NCI-H748 treated with DMSO at 0.1 percent for 48 hours (cell line): ENCODE data around the gene FHOD1.
A peak's percentile ranks its signal among the peaks of the same experiment; 100 is the strongest.

Experiments
- DNase-seq: peaks from one replicate; lab custom pipeline; 2025; lab: John Stamatoyannopoulos, UW

FHOD1 gene

DNA sequence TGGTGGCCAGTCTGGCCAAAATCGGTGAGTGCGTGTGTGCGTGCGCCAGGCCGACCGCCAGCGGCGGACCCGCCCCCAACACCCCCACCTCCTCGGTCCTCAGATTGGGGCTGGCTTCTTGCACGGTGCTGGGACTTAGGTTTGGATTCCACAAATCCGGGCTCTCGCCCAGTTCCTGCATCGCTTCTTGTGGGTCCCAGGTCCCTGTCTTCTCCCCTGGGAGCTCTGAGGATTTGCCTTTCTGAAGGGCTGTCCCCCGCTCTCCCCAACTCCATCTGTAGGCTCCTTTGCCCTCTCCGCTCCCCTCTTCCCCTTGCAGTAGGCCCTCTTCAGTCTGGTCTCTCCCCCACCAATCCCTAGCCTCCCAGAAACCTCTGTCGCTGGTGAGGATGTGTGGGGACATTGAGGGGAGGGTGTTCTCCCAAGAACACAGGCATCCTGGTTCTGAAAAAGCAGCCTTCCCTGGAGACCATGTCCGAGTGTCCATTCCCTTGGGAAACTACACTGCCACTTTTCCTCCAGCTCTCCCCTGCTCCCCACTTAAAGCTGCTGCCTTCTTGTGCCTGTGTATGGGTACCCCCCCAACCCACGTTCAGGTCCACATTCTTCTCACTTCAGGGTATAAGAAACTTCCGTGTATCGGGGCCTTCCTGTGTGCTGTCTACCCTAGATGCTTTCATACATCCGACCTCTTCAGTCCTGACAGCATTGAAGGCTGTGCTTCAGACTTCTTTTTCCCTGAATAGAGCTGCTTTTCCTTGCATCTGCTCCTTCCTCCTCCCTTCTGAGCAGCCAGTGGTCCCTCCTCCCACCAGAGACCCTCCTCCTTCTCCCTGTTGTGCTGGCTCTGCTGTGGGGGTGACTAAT lies 2.1 kb upstream of the FHOD1 start:
- DNase-seq: no peak

DNA sequence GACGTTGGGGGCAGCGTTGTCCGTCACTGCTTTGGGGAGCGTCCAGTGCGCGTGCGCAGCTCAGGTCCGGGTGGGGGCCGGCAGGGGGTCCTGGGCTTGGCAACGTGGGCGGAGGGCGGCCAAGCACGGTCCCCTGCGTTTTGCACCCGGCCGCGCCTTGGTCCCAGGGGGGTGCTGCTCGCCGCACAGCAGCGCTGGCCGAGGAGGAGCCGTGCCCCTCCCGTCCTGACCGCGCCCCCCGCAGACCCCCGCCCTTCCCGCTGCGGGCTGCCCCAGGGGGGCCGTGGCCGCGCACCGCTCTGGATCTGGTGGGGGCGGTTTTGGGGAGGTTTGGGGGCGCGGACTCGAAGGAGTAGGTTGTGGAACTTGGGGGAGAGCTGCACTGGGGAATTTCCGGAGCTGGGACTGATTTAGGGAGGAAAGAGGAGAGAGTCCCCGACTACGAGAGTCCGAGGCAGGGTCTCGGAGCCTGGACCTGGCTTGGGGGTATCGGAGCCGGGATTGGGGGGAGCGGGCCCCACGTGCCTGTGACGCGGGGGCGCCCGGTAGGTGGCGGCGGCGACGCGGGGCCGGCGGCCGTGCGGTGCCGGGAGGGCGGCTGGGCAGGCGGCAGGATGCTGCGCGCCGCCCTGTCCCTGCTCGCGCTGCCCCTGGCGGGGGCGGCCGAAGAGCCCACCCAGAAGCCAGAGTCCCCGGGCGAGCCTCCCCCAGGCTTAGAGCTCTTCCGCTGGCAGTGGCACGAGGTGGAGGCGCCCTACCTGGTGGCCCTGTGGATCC lies 1.3 kb upstream of the FHOD1 start, which contains the start of gene SLC9A5:
TSS of gene SLC9A5 (plus strand) at position 579 of the 777 bp plus-strand sequence. CDS start at position 615, 36 bp downstream.
- no peak for DNase-seq

DNA sequence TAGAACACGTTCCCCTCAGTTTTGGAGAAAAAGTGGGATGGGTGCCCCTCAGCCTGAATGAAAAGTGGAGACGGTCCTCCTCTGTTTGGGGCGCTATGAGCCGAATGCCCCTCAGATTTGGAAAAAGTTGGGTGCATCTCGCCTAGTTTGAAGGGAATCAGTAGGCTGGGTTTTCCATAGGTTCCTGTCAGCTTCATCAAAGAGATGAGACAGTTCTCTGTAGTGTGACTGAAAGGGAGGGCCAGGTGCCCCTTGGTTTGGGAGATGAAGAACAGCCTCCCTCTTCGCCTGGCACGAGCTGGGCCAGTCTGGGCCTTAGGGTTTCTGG lies 756 bp upstream of the FHOD1 start:
- DNase-seq: no peak

DNA sequence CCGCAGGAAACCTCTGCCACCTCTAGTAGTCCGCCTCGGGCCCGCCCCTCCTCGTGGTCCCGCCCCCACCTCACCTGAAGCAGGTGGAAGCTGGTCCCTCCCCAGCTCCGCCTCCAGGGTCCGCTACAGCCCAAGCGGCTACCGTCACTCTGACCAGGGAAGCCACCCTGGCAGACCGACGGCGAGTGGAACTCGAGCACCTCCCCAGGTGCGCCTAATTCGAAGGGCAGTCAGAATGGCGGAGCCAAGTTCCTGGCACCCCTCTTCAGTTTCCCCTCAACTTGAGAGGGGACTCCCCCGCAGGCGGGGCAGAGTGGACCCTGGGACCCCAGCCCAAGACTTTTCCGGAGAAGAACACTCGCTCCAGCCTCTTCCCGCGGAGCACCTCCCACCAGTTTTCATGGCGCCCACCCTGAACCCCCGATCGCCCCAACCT lies 507 bp downstream of the FHOD1 start:
- peak; percentile 36 for DNase-seq

DNA sequence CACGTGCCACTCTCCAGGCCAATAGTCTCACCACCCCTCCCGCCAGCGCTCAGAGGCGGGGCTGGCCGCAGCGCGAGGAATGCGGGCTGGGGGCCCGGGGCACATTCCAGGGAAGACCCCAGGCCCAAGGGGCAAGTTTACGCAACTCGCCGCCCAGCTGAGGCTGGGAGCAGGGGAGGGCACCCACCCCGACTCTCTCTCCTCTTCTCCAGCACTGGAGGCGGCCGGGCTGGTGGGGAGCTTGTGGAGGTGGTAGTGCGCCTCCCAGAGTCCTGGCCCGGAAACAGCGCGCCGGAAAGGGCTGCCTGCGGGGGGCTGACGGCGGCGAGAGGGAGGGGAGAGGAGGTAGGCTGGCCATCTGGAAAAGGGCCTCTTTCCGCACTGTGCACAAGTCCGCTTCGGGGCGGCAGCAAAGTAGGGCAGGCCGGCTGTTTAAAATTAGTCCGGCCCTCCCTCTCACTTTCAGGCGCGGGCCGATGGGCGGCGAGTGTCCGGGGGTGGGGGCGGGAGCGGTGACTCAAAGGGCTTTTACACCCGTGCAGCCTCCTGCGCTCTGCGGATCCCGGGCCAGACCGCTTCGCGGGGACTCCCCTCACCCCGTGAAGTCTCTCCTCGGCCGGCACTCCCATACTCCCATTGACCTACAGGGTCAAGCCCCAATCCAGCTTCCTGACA lies 1.1 kb downstream of the FHOD1 start:
- peak; percentile 26 for DNase-seq

DNA sequence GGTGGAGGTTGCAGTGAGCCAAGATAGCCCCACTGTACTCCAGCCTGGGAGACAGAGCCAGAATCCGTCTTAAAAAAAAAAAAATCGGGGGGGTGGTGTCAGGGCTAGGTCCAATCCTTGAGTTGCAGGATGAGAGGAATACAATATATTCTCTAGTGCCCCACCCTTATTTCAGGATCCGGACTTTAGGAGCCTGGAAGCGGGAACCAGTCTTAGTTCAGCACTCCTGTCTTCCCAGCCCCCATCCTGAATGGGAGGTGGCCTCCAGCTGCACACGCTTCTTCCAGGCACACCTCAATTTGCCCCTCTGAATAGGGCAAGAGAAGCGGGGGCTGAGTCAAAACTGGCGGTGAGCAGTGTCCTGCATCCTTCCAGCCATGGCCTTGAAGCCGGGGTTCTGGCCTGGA lies 1.6 kb downstream of the FHOD1 start:
- DNase-seq: no peak

DNA sequence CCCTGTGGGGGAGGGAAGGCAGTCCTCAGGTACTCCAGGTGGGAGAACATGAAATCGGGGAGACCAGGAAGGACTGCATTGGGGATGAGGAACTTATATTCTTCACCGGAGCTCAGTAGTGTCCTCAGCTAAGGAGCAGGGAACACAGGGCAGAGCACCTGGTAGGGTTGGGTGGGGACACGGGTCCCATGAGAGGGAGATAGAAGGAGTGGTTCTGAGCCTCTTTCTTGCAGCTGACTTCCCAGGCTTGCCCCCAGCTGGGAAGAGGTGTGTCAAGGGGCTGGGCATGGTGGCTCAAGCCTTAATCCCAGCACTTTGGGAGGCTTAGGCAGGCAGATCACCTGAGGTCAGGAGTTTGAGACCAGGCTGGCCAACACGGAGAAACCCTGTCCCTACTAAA lies 2.1 kb downstream of the FHOD1 start:
- no peak for DNase-seq

DNA sequence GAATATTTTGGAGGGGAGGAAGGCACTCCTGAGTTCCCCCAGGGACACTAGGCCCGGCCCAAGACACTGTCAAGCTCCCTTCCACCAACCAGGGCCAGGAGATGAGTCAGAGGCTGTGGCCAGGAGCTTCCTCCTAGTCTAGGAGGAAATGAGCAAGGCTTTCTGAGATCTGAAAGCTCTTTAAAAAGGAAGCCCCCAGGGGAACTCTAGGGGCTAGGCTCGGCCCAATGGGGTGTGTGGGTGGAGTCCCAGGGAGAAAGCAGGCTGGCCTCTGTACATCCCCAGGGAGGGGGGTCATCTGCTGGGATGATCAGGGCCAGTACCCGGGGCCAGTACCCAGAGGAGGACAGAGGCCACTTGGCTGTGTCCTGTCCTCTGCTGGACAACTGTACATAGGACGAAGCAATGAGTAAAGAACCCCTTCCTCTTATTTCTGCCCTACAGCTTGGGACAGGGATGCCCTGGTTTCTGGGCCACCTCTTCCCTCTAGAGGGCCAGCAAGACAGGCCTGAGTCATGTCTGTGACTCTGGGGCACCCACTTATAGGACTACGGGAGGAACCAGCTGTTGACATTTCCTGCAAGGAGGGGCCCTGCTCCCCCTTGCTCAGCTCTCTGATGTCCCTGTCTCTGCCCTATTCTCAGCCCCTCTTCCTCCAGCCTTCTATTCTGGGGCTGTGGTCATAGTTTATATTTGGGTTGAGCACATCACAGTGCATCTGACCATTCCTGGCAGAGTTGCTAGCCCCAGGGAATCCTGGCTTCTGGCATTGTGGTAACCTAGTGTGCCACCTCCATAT lies 2.7 kb downstream of the FHOD1 start:
- DNase-seq: no peak

DNA sequence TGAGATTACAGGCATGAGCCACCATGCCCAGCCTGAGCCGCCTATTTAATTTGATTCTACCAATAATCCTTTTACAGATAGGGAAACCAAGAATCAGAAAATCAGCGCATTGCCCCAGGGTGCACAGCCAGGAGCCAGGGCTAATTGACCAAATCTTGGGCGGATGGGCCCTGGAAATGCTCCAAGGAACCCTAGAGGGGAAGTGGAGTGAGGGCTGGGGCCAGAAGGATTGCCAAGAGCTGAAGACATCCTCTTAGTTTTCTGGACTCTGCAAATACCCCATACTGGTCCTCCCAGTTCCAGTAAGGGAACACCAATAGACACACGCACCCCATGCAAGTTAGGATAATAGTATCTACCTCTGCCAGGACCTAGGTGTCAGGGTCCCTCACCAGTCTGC lies 3.8 kb downstream of the FHOD1 start:
- no peak for DNase-seq

DNA sequence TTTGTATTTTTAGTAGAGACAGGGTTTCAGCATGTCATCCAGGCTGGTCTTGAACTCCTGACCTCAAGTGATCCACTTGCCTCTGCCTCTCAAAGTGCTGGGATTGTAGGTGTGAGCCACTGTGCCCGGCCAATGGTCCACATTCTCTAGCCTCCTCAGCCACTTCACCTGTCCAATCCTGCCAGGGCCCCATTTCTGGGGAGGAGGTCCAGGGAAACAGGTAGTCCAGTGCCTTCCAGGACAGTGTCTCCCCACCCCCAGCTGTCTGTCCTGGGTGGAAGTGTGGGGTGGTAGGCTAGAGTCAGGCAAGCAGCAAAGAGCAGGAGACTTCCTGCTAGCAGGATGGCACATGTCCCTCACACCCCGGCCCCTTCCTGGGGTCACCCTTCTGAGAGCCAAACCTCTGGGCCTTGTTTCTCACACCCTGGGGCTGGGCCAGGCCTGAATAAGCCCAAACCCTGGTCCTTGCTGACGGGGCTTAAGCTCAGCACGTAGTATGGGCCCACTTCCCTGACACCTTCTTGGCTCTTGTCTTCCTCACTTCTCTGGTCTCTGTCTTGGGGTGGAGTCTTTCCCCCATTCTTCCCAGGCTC lies 5.0 kb downstream of the FHOD1 start:
- no peak for DNase-seq

DNA sequence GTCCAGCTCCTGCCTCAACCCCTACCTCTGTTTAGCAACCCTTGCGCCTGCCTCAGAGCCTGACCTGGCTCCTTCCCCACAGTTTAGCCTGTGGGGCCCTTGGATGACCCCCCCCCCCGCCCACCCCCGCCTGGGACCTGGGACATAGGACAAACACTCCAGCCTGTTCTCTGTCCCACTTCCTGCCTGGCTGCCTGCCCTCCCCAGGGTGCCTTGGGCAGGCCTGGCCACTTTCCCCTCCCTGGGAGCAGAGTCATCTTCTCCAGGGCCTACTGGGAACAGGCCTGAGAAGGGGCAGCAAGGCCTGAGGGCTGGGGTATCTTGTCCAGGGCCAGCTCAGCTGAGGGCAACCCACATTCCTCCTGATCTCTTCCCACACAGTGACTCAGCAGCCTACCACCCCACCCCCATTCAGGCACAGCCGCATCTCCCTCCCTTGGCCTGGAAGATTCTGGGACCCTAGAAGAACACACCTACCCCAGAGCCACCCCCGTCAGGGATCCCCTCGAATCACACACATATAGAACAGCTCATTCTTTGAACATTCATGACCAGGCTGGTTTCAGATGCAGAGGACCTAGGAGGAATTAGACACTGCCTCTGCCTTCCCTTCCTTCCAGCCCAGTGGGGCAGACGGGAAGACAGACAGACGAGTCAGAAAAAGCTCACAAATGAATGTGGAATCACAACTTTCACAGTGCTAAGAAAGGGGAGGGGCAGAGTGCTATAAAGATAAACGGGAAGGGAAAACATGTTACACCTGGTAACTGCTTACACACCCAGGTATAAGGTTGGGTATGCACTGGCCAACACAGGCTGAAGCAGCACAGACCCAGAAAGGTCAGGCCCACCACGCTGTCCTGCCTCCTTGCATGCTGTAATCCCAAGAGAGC lies 6.0 kb downstream of the FHOD1 start:
- DNase-seq: no peak

DNA sequence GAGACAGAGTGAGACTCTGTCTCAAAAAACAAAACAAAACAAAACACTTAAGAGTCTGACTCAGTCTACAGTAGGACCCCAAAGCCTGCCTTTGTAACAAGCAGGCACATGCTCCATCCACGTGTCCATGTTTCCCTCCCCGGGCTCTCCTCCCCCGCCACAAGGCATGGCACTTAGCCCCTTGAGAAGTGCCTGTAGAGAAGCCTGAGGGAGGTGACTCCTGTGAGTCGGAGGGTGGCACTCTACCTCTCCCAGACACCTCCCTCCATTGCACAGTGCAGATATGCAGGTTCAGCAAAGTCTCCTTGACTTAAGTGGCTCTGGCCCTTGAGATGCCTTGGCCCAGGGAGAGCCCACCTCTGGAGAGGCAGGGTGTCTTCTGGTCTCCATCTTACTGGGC lies 6.8 kb downstream of the FHOD1 start:
- DNase-seq: no peak

DNA sequence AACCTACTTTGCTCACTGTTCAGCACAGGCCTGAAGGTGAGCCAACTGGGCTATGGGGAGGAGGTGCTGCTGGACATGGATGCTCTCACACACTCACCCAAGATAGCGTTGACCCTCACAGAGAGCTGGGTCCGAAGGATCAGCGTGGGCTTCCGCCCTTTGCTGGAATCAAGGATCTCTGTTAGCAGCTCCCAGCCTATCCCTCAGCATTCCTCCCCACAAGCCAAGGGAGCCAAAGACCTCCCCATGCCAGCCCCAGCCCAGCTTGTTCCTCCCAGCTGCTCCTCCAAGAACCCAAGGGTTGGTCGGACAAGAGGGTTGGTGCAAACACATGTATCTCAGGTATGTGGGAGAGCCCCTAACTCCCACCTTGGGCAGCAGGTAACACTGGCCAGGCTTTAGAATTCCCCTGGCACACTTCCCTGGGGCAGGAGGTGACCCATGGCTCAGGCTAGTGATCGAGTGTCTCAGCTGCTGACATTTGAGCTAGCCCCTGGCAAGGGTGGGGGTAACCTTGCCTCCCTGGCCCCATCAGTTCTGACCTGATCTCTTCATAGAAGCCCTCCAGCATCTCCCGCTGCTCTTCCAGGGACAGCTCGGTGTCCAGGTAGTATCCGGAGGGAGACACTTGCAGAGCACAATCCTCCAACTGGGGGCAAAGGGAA lies 8.3 kb downstream of the FHOD1 start:
- DNase-seq: no peak

DNA sequence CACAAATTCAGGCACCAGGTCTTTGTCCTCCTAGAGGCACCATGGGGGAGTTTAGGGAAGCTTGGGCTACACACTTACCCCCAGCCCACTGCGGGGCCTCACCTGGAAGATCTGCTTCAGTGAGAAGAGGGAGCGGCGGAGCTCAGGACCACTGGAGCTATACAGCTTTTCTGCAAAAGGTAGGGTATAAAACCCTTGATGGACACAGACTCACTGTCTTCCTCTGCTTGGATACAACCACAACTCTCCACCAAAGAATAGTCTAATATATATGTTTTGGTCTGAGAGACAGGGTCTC lies 9.1 kb downstream of the FHOD1 start:
- no peak for DNase-seq

DNA sequence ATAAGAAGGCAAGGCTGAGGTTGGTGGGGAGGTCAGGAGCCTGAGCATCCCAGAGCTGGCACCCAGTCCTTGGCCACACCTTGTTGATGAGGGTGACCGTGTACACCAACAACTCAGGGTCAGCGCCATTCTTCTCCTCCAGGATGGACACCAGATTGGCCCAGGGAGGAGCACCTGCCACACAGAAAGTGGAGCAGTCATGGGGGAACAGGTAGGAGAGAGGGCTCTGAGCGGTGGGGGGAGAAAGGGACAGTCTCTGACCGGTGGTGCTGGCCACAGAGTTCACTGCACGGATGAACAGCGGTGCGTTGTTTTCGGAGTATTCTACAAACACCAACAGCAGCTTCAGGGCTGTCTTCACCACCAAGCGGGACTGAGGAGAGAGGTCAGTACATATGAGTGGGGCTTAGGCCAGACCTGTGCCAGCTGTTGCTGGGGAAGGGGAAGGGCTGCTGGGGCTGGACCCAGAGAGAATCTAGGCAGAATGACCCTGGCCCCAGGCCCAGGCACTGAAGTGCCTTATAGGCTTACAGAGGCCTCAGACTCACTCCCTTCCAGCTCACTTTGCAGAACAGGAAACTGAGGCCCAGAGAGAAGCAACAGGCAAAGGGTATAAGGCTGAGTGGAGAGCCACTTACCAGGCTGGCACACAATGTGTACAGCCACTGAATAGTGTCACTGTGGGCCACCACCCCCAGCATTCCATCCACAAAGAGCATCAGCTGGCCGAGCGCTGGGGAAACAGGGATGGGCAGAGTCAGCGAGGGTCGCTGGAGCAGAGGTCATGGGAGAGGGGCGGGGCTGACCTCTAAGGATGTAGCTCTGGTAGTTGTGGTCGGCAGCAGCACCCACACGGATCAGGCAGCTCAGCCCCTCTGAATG lies 9.6 kb downstream of the FHOD1 start:
- DNase-seq: no peak

DNA sequence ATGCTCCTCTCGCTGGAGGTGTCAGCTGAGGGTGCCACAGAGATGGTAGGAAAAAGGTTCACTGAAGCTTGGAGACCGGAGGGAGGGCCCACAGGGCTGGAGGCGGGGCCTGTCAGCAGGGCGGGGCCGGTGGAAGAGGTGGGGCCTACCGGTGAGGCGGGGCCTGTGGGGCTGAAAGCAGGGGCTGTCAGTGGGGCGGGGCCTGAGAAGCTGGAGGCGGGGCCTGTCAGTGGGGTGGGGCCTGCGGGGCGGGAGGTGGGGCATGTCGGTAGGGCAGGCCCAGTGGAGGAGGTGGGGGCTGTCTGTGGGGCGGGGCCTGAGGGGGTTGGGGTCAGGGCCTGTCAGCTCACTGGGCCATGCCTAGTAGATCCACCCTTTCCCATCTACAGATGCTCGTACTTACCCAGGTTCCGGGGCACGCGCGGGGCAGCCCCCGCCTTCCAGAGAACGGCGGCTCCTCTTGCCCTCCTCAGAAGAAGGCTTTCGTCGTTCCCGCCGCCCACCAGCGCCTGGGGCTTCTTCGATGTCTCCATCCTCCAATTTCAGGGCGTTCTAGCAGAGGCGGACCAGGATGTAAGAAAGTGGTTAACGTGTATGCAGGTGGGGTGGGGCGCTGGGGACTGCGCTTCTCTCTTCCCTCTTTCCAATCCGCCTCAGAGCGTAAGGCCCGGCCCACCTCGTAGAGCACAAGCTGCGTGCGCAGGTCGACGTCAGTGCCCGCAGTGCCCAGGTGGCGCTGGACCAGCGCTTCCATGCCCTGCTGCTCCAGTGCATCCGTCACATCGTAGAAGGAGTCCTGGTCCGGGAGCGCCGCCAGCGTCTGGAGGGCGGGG lies 10.5 kb downstream of the FHOD1 start:
- no peak for DNase-seq

DNA sequence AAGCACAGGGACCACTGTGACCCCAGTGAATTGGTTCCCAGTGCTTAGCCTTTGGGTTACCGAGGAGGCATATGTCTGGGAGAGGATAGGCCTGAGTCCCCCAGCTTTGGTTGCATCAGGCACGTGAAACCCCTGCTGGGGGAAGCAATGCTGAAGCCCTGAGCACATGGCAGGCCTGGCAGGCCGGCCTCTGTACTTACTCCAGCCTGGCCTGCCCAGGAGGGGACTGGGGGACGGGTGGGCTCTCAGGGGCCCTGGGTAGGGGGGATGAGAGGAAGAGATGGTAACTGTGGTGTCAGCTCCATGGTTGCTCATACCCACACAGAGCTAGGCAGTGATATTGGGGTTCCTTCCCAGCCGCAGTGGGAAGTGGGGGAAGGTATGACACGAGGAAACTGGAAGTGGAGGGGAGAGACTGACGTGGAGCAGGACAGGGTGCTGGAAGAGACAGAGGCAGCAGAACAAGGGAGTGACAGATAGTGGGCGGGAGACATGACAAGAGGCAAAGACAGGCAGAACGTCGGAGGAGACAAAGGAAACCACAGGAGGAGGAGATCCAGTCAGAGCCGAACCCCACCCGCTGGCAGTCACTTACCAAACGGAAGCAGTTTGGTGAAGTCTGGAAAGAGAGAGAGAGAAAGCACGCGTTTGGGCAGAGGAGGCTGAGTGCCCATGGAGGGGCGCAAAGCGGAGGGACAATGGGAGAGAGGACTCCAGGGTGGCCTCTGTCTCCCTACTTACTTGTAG lies 11.3 kb downstream of the FHOD1 start:
- DNase-seq: no peak
